GM20000 (cell line): Measurements from ENCODE around the gene ROBO4.

ENCODE experiments used
- DNase-seq: peaks from one replicate; pipeline ENCODE4 v3.0.0; 2012; ENCODE audit warnings: low spot score
- CTCF ChIP-seq: IDR thresholded peaks from 2 replicates; pipeline ENCODE4 v1.5.1; 2012; ENCODE audit warnings: mild to moderate bottlenecking, control low read depth; ENCODE audit errors: extremely low read depth, missing control alignments

Gene ROBO4

GRCh38 chr11:124869331-124869730 is 28.3 kb downstream of the ROBO4 start:
- no peak for DNase-seq
- no peak for TF ChIP-seq CTCF

- no peak for DNase-seq
- no peak for TF ChIP-seq CTCF
Measured at GRCh38 chr11:124868331-124869274, 29.1 kb downstream of the ROBO4 start.

- TF ChIP-seq CTCF = peak; percentile 40
- DNase-seq = peak; percentile 81
Measured at GRCh38 chr11:124867700-124868099, 30.0 kb downstream of the ROBO4 start.

- peak; percentile 50 for TF ChIP-seq CTCF
- peak; percentile 84 for DNase-seq
Measured at GRCh38 chr11:124865902-124866851, 31.5 kb downstream of the ROBO4 start.

GRCh38 chr11:124865181-124865901 is 32.3 kb downstream of the ROBO4 start, which contains the start of gene ROBO3:
ROBO3 (plus strand) TSS chr11:124865432; CDS start chr11:124865578, 146 bp downstream.
- no peak for TF ChIP-seq CTCF
- DNase-seq = no peak

- TF ChIP-seq CTCF = no peak
- DNase-seq = no peak
Measured at GRCh38 chr11:124864892-124865180, 32.8 kb downstream of the ROBO4 start.
